K562 (cell line): ENCODE data around the gene KRTAP3-3.

Experiments
- POLR2A ChIP-seq: fragments of 450-650 bp; conservative IDR thresholded peaks from 2 replicates; pipeline ENCODE4 v1.6.1; 2016
- ZBTB33 ChIP-seq: sonication (generic); formaldehyde crosslinking; IDR thresholded peaks from 2 replicates; pipeline ENCODE4 v1.8.1; 2023; ENCODE audit warnings: mild to moderate bottlenecking, missing genetic modification reagents

DNA sequence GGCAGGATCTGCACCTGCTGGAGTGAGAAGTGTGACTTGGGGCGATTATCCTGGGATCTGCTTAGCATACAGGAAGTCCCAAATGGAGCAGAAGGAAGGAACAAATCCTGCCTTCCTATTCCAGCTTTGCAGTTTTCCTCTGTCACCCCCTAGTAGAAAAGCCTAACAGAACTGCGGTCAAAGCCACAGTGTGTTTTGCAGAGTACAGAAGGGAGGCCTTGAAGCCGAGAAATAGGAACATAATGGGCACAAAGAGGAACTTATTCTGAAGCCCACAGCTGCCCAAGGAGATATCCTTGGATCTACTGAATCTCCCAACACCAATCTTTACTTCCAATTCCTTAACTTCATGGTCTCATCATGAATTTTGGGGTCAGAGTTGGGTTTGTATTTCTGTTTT, 24.6 kb upstream of the KRTAP3-3 start:
- TF ChIP-seq POLR2A, result no peak
- no peak for TF ChIP-seq ZBTB33 (CRISPR knock-in tag)
